Measurements from ENCODE around the gene MCUR1.
"Not testable (repeated sequence)": the region's sequence is repeated elsewhere in the genome, so short reads cannot be mapped to it uniquely, and the experiment has no call there.

The MCUR1 gene

DNA sequence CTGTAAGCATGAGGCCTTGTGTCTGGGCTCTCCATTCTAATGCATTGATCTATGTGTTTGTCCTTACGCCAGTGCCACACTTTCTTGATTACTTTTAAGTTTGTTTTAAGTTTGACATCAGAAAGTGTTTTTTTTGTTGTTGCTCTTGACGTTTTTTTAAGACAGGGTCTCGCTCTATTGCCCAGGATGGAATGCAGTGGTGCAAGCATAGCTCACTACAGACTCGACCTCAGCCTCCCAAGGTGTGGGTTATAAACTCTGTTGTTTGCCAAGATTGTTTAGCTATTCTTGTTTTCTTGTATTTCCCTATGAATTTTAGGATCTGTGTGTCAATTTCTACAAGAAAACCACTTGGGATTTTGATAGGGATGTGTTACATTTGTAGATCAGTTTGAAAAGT is 5.6 kb downstream of the MCUR1 start:
- Histone ChIP-seq H3K4me3 (ENCODE audit: low read depth, low read length) (no peak overlapping the region), H3K36me3 (ENCODE audit: control insufficient read depth, insufficient read depth, low read length) (peaks cover 38% of the 10 kb centered on the region), H3K9ac (ENCODE audit: low read depth, low read length) (no peak overlapping the region), H3K9me3 (ENCODE audit: control insufficient read depth, insufficient read depth, low read length) (no peaks in the 10 kb centered on the region), H3K27me3 (ENCODE audit: control insufficient read depth, insufficient read depth, low read length) (no peaks in the 10 kb centered on the region), H3K27ac (ENCODE audit: low read depth, low read length) (no peak overlapping the region), H3K4me1 (ENCODE audit: control insufficient read depth, insufficient read depth, low read length) (peaks cover 17% of the 10 kb centered on the region; the same call in 1 of the 2 replicates)

- no peak overlapping the region for H3K4me3 ChIP-seq (ENCODE audit: low read depth, low read length)
- no peak overlapping the region for H3K27ac ChIP-seq (ENCODE audit: low read depth, low read length)
- H3K9me3 ChIP-seq (ENCODE audit: control insufficient read depth, insufficient read depth, low read length): no peaks in the 10 kb centered on the region
- H3K27me3 ChIP-seq (ENCODE audit: control insufficient read depth, insufficient read depth, low read length): no peaks in the 10 kb centered on the region
- H3K9ac ChIP-seq (ENCODE audit: low read depth, low read length): no peak overlapping the region
- H3K36me3 ChIP-seq (ENCODE audit: control insufficient read depth, insufficient read depth, low read length): peaks cover 46% of the 10 kb centered on the region
- H3K4me1 ChIP-seq (ENCODE audit: control insufficient read depth, insufficient read depth, low read length): peaks cover 13% of the 10 kb centered on the region; the same call in 1 of the 2 replicates
Observed at GRCh38 chr6:13807696-13808095, 6.7 kb downstream of the MCUR1 start.

- no peak overlapping the region for H3K9ac ChIP-seq (ENCODE audit: low read depth, low read length)
- H3K27me3 ChIP-seq (ENCODE audit: control insufficient read depth, insufficient read depth, low read length): no peaks in the 10 kb centered on the region
- H3K4me3 ChIP-seq (ENCODE audit: low read depth, low read length): no peak overlapping the region
- H3K27ac ChIP-seq (ENCODE audit: low read depth, low read length): no peak overlapping the region
- H3K9me3 ChIP-seq (ENCODE audit: control insufficient read depth, insufficient read depth, low read length): no peaks in the 10 kb centered on the region
- peaks cover 74% of the 10 kb centered on the region for H3K36me3 ChIP-seq (ENCODE audit: control insufficient read depth, insufficient read depth, low read length)
- H3K4me1 ChIP-seq (ENCODE audit: control insufficient read depth, insufficient read depth, low read length): no peaks in the 10 kb centered on the region
Observed at GRCh38 chr6:13803581-13803980, 10.8 kb downstream of the MCUR1 start.

DNA sequence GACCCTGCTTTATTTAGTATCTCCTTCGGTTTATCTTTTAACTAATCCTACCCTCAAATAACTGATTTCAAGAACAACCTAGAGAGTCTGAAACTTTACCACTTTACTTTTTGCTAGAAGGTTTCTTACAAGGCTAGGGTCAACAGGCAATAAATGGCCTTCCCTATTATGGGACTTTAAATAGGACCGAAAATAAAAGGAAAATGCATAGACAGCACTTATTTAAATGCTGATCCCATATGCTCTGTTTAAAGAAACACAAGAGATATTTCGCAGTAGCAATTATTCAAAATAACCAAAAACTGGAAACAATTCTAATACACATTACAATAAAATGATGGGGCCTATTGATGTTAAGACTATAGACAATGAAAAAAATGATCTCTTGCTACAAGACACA is 13.7 kb downstream of the MCUR1 start:
- Histone ChIP-seq H3K27me3 (ENCODE audit: control insufficient read depth, insufficient read depth, low read length) (no peaks in the 10 kb centered on the region), H3K36me3 (ENCODE audit: control insufficient read depth, insufficient read depth, low read length) (peaks cover 60% of the 10 kb centered on the region), H3K9ac (ENCODE audit: low read depth, low read length) (no peak overlapping the region), H3K9me3 (ENCODE audit: control insufficient read depth, insufficient read depth, low read length) (no peaks in the 10 kb centered on the region), H3K27ac (ENCODE audit: low read depth, low read length) (no peak overlapping the region), H3K4me3 (ENCODE audit: low read depth, low read length) (no peak overlapping the region), H3K4me1 (ENCODE audit: control insufficient read depth, insufficient read depth, low read length) (no peaks in the 10 kb centered on the region)

- no peaks in the 10 kb centered on the region for H3K27me3 ChIP-seq (ENCODE audit: control insufficient read depth, insufficient read depth, low read length)
- no peaks in the 10 kb centered on the region for H3K9me3 ChIP-seq (ENCODE audit: control insufficient read depth, insufficient read depth, low read length)
- no peak overlapping the region for H3K9ac ChIP-seq (ENCODE audit: low read depth, low read length)
- H3K4me1 ChIP-seq (ENCODE audit: control insufficient read depth, insufficient read depth, low read length): no peaks in the 10 kb centered on the region
- H3K36me3 ChIP-seq (ENCODE audit: control insufficient read depth, insufficient read depth, low read length): peaks cover 58% of the 10 kb centered on the region
- no peak overlapping the region for H3K4me3 ChIP-seq (ENCODE audit: low read depth, low read length)
- H3K27ac ChIP-seq (ENCODE audit: low read depth, low read length): no peak overlapping the region
Observed at GRCh38 chr6:13796781-13797180, 17.6 kb downstream of the MCUR1 start.

- no peak overlapping the region for H3K4me3 ChIP-seq (ENCODE audit: low read depth, low read length)
- no peaks in the 10 kb centered on the region for H3K9me3 ChIP-seq (ENCODE audit: control insufficient read depth, insufficient read depth, low read length)
- no peaks in the 10 kb centered on the region for H3K27me3 ChIP-seq (ENCODE audit: control insufficient read depth, insufficient read depth, low read length)
- peaks cover 58% of the 10 kb centered on the region for H3K36me3 ChIP-seq (ENCODE audit: control insufficient read depth, insufficient read depth, low read length)
- no peak overlapping the region for H3K9ac ChIP-seq (ENCODE audit: low read depth, low read length)
- H3K4me1 ChIP-seq (ENCODE audit: control insufficient read depth, insufficient read depth, low read length): no peaks in the 10 kb centered on the region
- H3K27ac ChIP-seq (ENCODE audit: low read depth, low read length): no peak overlapping the region
Observed at GRCh38 chr6:13795041-13795750, 19.2 kb downstream of the MCUR1 start.

- peaks cover 59% of the 10 kb centered on the region for H3K36me3 ChIP-seq (ENCODE audit: control insufficient read depth, insufficient read depth, low read length)
- H3K27me3 ChIP-seq (ENCODE audit: control insufficient read depth, insufficient read depth, low read length): no peaks in the 10 kb centered on the region
- no peaks in the 10 kb centered on the region for H3K9me3 ChIP-seq (ENCODE audit: control insufficient read depth, insufficient read depth, low read length)
- no peak overlapping the region for H3K27ac ChIP-seq (ENCODE audit: low read depth, low read length)
- no peaks in the 10 kb centered on the region for H3K4me1 ChIP-seq (ENCODE audit: control insufficient read depth, insufficient read depth, low read length)
- H3K9ac ChIP-seq (ENCODE audit: low read depth, low read length): no peak overlapping the region
- H3K4me3 ChIP-seq (ENCODE audit: low read depth, low read length): no peak overlapping the region
Observed at GRCh38 chr6:13794184-13794583, 20.2 kb downstream of the MCUR1 start.

DNA sequence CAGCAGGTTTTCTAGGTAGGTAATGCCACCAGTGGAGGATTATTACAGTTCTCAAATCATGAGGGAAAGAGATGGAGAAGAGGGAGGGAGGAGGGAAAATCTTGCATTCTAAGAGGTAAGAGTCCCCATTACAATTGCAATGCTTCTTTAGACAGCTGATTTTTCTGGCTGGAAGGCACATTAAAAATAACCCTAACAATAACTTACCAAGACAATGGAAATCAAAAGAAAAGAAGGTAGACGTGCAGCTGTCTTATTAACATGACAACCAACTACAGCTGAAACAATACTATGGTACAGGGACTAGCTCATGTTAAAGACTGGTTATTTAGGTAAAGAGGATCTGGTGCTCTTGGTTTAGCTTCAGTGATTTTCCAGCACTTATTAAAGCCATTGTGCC is 24.6 kb downstream of the MCUR1 start:
- Histone ChIP-seq H3K9me3 (ENCODE audit: control insufficient read depth, insufficient read depth, low read length) (no peaks in the 10 kb centered on the region), H3K4me3 (ENCODE audit: low read depth, low read length) (no peak overlapping the region), H3K27me3 (ENCODE audit: control insufficient read depth, insufficient read depth, low read length) (no peaks in the 10 kb centered on the region), H3K9ac (ENCODE audit: low read depth, low read length) (no peak overlapping the region), H3K27ac (ENCODE audit: low read depth, low read length) (no peak overlapping the region), H3K4me1 (ENCODE audit: control insufficient read depth, insufficient read depth, low read length) (peaks cover 7% of the 10 kb centered on the region), H3K36me3 (ENCODE audit: control insufficient read depth, insufficient read depth, low read length) (peaks cover 43% of the 10 kb centered on the region)

- Histone ChIP-seq H3K9ac (ENCODE audit: low read depth, low read length) (no peak overlapping the region), H3K27ac (ENCODE audit: low read depth, low read length) (no peak overlapping the region), H3K9me3 (ENCODE audit: control insufficient read depth, insufficient read depth, low read length) (no peaks in the 10 kb centered on the region), H3K27me3 (ENCODE audit: control insufficient read depth, insufficient read depth, low read length) (no peaks in the 10 kb centered on the region), H3K36me3 (ENCODE audit: control insufficient read depth, insufficient read depth, low read length) (peaks cover 42% of the 10 kb centered on the region), H3K4me1 (ENCODE audit: control insufficient read depth, insufficient read depth, low read length) (peaks cover 7% of the 10 kb centered on the region), H3K4me3 (ENCODE audit: low read depth, low read length) (no peak overlapping the region)
Observed at GRCh38 chr6:13788820-13789219, 25.5 kb downstream of the MCUR1 start.

DNA sequence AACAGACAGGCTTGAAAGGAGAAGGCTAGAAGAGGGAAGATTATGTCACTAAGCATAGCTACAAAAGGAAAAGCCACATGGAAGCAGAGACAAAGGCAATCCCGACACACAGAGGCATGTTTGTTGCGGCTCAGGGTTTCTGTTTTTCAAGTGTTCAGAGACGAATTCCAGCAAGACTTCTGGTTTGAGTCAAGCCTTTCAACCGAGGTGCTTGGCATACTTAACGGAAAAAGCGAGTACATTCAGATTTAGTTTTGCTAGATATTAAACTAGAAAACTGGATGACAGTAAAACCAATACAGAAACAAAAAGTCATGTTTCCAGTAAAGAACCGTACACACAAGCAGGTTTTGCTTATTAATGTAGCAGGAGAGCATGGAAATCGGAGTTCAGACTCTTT is 27.2 kb downstream of the MCUR1 start:
- peaks cover 29% of the 10 kb centered on the region for H3K36me3 ChIP-seq (ENCODE audit: control insufficient read depth, insufficient read depth, low read length)
- H3K9me3 ChIP-seq (ENCODE audit: control insufficient read depth, insufficient read depth, low read length): no peaks in the 10 kb centered on the region
- peaks cover 7% of the 10 kb centered on the region for H3K4me1 ChIP-seq (ENCODE audit: control insufficient read depth, insufficient read depth, low read length)
- H3K4me3 ChIP-seq (ENCODE audit: low read depth, low read length): no peak overlapping the region
- H3K9ac ChIP-seq (ENCODE audit: low read depth, low read length): no peak overlapping the region
- H3K27me3 ChIP-seq (ENCODE audit: control insufficient read depth, insufficient read depth, low read length): no peaks in the 10 kb centered on the region
- peak overlapping the region; percentile 81 for H3K27ac ChIP-seq (ENCODE audit: low read depth, low read length)

- H3K4me1 ChIP-seq (ENCODE audit: control insufficient read depth, insufficient read depth, low read length); H3K4me3 ChIP-seq (ENCODE audit: low read depth, low read length); H3K9me3 ChIP-seq (ENCODE audit: control insufficient read depth, insufficient read depth, low read length); H3K27me3 ChIP-seq (ENCODE audit: control insufficient read depth, insufficient read depth, low read length); H3K27ac ChIP-seq (ENCODE audit: low read depth, low read length); H3K36me3 ChIP-seq (ENCODE audit: control insufficient read depth, insufficient read depth, low read length); H3K9ac ChIP-seq (ENCODE audit: low read depth, low read length): not testable (repeated sequence)
Observed at GRCh38 chr6:13780162-13780561, 34.2 kb downstream of the MCUR1 start.
